ENCODE measurements around the gene BCL2L2.

BCL2L2 gene

GRCh38 chr14:23299986-23300686 is 6.5 kb upstream of the BCL2L2 start:
- DNase-seq = no peak

- DNase-seq = no peak
These were observed 5.9 kb upstream of the BCL2L2 start for GRCh38 chr14:23300687-23301223.

GRCh38 chr14:23301288-23301968 is 5.2 kb upstream of the BCL2L2 start:
- peak; percentile 97 for DNase-seq

- no peak for DNase-seq
These were observed 4.7 kb upstream of the BCL2L2 start for GRCh38 chr14:23301969-23302289.

GRCh38 chr14:23302290-23303225 is 4.1 kb upstream of the BCL2L2 start, which contains the start of gene PPP1R3E:
Gene PPP1R3E (minus strand): TSS chr14:23302859. CDS start chr14:23302576, 283 bp downstream.
- DNase-seq = peak; percentile 90

- DNase-seq = no peak
These were observed 505 bp downstream of the BCL2L2 start for GRCh38 chr14:23307146-23307530.

GRCh38 chr14:23307687-23308644 is 1.3 kb downstream of the BCL2L2 start:
- DNase-seq = no peak

- no peak for DNase-seq
These were observed 2.2 kb downstream of the BCL2L2 start for GRCh38 chr14:23308721-23309445.

- no peak for DNase-seq
These were observed 3.9 kb downstream of the BCL2L2 start for GRCh38 chr14:23310546-23310945.

GRCh38 chr14:23316300-23316699 is 9.7 kb downstream of the BCL2L2 start:
- no peak for DNase-seq

GRCh38 chr14:23319746-23320583 is 13.3 kb downstream of the BCL2L2 start:
- no peak for DNase-seq

GRCh38 chr14:23320584-23321571 is 14.2 kb downstream of the BCL2L2 start, which contains the start of gene PABPN1:
Gene PABPN1 (plus strand): TSS chr14:23321457. CDS start chr14:23321470, 13 bp downstream.
- peak; percentile 94 for DNase-seq

- peak; percentile 49 for DNase-seq
These were observed 15.2 kb downstream of the BCL2L2 start for GRCh38 chr14:23321572-23322547.

GRCh38 chr14:23322568-23323517 is 16.2 kb downstream of the BCL2L2 start:
- no peak for DNase-seq

GRCh38 chr14:23323838-23324454 is 17.3 kb downstream of the BCL2L2 start:
- no peak for DNase-seq

- no peak for DNase-seq
These were observed 17.8 kb downstream of the BCL2L2 start for GRCh38 chr14:23324455-23324846.
